TTC549 (cell line): Measurements from ENCODE around the gene WDR12.
"Not testable (repeated sequence)": the region's sequence is repeated elsewhere in the genome, so short reads cannot be mapped to it uniquely, and the experiment has no call there.

Experiments
- FAIRE-seq: peaks from 2 replicates; lab custom pipeline; 2012; peaks lifted over from hg19 to GRCh38; lab: Jason Lieb, UNC

Gene WDR12

DNA sequence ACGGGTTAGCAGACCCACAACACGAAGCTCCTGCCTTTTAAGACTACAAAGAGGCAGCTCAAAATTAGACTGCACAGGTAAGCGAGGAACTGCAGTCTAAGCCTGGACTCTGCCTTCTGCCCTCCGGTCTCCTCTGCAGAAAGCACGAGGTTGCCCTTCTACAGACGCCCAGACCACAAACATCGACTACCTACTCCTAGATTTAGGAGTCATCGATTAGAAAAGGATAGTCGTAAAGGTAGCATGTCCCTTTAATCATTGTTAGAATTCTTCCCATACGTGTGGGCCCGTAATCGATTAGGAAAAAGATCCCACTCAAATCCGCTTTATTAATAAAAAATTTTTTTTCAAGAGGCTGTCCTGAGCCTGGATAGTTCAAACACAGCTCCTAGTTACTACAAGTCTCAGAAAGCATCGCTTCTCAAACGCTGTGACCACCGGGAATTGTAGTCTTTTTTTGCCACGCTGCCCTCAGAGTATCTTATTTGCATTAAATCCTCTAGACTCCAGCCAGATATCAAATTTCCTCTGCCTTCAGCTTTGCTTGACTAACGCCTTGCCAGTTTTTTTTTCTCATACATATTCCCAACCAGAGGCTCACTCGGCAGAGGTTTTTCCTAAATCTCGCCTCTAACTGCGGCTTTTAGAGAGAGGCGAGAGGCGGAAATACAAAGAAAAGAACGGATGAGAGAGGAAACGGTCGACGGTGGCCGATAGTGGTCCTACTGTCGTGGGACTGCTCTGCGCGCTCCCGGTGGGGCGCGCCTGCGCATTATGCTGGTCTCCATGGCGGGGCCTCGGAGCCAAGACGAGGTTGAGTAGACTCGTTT lies at the start of gene WDR12, which contains the start of gene CARF:
WDR12 (minus strand) TSS at position 162 of the 830 bp plus-strand sequence. CDS start 197 bp downstream, outside the sequence.
CARF (plus strand) TSS at position 764 of the 830 bp plus-strand sequence. CDS start 29,628 bp downstream, outside the sequence.
- peak; percentile 55 for FAIRE-seq

DNA sequence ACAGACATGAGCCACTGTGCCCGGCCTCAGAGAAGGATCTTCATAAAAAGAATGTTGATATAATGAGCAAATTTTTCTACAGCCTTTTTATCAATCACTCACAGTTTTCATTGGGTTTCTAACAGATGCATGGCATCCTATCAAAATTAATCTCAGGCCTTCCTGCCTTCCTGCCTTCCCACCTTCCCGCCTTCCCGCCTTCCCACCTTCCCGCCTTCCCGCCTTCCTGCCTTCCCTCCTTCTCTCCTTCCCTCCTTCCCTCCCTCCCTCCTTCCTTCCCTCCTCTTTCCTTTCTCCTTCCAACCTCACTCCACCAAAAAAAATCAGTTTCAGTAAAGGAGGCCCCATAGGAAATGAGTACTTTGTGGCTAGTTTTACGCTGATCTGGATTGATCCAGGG lies 49.1 kb upstream of the WDR12 start:
- FAIRE-seq, result no peak

DNA sequence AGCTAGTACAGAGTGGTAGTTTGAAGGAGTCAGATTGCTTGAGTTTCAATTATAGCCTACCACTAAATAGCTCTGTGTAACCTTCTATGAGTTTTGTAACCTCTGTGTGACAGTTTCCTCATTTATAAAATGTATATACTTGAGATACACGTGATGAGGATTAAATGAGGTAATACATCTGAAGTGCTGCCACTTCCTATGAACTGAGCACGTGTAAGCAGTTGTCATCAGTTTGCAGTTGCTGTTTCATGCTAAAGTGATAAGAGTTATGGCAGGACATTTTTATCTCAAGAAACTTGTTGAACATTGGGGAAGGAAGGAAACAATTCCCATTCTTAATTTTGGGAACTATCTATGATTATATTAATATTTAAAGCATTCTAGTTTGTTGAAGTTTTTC lies 39.1 kb upstream of the WDR12 start:
- no peak for FAIRE-seq

DNA sequence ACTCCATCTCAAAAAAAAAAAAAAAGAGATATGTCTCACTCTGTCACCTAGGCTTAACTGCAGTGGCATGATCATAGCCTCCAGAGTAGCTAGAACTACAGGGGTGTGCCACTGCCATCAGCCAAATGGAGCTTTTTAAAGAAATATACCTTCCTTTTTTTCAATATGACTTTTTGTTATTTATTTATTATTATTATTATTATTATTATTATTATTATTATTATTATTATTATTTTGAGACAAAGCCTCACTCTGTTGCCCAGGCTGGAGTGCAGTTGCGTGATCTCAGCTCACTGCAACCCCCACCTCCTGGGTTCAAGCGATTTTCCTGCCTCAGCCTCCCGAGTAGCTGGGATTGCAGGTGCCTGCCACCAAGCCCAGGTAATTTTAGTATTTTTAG lies 37.9 kb upstream of the WDR12 start:
- not testable (repeated sequence) for FAIRE-seq

- no peak for FAIRE-seq
These were observed 34.0 kb upstream of the WDR12 start for GRCh38 chr2:202945497-202945896.

DNA sequence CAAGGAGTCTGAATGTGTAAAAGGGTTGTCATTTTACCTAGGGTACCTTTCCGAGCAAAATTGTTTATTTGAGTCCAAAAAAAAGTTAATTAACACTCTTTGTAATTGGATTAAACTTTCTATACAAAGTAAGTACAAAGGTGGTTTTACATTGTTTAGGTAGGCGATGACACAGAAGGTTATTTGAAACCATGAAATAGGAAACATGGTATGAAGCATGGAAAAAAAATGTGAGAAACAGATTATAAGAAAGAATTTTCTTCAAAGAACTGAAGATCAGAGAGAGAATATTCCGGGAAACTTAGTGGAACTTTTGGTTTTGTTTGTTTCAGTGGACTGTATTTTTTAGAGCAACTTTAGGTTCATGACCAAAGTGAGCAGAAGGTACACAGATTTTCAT lies 33.3 kb upstream of the WDR12 start:
- FAIRE-seq, result no peak

DNA sequence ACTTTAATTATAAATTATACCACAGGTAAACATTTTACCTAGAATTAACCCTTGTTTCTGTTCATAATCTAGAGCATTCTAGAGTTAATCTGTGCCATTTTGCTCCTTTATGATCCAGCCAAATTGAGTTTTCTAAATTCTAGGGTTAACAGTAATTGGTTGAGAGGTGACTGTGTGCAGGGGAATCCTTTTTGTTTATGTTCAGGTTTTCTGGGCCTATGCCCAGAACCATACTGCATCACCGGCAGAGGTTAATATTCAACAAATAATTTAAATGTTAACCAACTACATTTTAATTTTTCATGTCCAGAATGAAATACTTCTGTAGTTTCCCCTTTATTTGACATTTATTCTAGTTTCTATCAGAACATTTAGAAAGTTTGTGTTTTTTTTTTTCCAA lies 32.9 kb upstream of the WDR12 start:
- FAIRE-seq, result no peak

GRCh38 chr2:202941771-202942170 lies 30.3 kb upstream of the WDR12 start:
- FAIRE-seq, result no peak

DNA sequence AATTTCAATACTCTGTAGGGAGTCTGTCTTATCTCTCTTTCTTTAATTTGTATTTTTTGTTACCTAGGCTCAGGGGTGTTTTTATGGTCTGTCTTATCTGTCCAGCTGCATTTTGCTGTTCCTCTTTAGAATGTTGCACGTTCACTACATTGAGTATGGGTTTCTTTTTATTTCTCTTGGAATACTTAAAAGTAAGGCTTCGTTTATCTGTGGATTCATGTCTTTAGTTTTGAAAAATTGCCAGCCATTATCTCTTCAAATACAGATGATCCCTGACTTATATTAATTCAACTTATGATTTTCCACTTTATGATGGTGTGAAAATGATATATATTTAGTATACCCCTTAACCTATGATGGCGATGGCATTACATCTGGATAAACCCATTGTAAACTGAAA lies 27.5 kb upstream of the WDR12 start:
- FAIRE-seq, result no peak

DNA sequence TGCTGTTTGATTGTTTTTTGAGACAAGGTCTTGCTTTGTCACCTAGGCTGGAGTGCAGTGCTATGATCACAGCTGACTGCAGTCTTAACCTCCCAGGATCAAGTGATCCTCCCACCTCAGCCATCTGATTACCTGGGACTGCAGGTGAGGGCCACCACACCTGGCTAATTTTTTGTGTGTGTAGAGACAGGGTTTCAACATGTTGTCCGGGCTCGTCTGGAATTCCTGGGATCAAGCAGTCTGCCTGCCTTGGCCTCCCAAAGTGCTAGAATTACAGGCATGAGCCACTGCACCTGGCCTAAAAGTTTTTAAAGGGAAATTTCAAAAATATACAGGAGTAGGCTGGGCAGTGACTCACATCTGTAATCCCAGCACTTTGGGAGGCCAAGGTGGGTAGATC lies 23.0 kb upstream of the WDR12 start:
- FAIRE-seq, result no peak

GRCh38 chr2:202933958-202934357 lies 22.5 kb upstream of the WDR12 start:
- no peak for FAIRE-seq

DNA sequence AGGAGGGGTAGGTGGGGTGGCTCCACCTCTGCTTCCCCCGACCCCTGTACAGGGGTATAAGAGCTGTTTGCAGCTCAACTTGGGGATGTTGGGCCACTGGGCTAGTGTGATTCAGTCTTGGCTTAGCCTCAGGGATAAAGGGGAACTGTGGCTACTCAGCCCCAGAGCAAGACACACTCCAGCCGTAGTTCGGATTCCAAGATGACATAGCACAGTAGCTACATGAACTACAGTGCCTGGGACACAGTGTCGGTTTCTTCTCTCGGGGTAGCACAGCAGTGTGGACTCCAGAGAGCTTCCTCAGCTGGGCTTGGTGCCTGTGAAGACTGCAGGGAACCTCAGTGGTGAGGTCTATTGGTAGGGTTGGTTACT lies 21.7 kb upstream of the WDR12 start:
- no peak for FAIRE-seq

- FAIRE-seq, result no peak
These were observed 21.1 kb upstream of the WDR12 start for GRCh38 chr2:202932425-202933138.

GRCh38 chr2:202918860-202919259 lies 7.4 kb upstream of the WDR12 start:
- FAIRE-seq, result no peak

GRCh38 chr2:202912342-202913201 lies 1.1 kb upstream of the WDR12 start:
- not testable (repeated sequence) for FAIRE-seq

DNA sequence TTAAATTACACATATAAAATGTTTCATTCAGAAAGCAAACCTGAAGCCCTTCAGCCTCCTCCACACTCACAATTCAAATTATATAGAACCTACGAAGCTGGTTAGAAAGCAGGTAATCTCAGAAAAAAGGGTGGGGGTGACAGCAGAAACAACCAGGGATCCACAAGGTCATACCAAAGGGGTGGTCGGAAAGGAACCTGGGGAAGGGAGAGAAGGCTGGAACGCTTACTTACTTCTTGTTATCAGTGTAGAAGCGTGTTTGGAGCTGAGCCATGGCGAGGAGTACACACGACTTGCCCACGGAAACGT lies 316 bp downstream of the WDR12 start:
- no peak for FAIRE-seq

DNA sequence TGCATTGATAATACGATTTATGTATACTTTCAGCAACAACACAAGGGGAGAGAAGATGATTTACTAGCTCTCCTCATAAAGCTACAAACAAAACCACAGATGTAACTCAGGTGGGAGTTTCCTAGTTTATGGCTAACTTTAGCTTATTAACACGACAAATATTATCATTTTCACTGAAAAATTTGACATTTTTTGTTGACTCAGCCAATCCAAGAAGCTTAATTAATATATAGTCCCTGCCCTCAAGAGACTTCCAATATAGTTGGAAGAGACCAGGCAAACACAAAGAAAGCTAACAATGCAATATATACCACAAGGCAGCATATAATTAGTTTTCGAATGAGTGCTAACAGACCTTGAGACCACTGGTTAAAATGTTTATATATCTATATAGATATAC lies 775 bp downstream of the WDR12 start:
- no peak for FAIRE-seq

DNA sequence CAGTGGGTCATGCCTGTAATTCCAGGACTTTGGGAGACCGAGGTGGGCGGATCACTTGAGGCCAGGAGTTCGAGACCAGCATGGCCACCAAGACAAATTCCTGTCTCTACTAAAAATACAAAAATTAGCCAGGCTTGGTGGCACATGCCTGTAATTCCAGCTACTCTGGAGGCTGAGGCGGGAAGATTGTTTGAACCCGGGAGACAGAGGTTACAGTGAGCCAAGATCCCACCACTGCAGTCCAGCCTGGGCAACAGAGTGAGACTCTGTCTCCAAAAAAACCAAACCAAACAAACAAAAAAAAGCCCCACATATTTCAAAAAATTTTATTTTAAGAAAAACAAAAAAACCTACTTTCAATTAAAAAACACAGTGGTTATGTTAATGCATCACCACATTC lies 1.2 kb downstream of the WDR12 start:
- not testable (repeated sequence) for FAIRE-seq

GRCh38 chr2:202909394-202910192 lies 1.9 kb downstream of the WDR12 start:
- no peak for FAIRE-seq

DNA sequence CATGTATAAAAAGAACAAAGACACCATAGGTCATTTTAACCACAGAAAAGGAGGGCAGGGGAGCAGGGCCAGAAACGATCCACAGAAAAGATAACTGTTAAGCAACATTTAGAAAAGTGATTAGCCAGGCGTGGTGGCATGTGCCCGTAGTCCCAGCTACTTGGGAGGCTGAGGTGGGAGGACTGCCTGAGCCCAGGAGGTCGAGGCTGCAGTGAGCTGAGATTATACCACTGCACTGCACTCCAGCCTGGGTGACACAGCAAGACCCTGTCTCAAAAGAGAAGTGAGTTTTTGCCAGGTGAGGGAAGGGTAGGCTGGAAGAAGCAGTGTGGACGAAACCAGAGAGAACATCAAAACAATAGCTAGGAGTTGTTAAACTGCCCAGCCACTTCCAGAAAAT lies 3.3 kb downstream of the WDR12 start:
- no peak for FAIRE-seq

GRCh38 chr2:202905507-202905906 lies 6.0 kb downstream of the WDR12 start:
- not testable (repeated sequence) for FAIRE-seq

DNA sequence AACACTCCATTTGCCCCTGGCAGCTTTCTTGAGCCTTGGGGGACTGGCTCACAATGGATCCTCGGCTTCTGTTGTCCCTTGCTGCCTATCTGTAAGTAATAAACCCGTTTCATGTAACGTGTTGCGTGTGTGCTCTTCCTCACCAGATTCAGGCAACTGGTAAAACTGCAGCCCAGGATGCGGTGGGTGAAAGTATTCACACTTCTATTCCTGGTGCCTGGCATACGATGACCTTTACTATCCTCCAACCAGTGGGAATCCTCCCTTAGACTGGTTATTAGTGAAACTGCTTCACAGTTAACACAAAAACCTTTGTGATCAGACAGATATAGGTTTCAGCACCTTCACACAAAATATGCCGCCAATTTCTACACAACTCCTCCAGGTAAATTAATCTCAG lies 26.3 kb downstream of the WDR12 start:
- FAIRE-seq, result no peak
